ENCODE measurements around the gene RIPPLY1.

DNA sequence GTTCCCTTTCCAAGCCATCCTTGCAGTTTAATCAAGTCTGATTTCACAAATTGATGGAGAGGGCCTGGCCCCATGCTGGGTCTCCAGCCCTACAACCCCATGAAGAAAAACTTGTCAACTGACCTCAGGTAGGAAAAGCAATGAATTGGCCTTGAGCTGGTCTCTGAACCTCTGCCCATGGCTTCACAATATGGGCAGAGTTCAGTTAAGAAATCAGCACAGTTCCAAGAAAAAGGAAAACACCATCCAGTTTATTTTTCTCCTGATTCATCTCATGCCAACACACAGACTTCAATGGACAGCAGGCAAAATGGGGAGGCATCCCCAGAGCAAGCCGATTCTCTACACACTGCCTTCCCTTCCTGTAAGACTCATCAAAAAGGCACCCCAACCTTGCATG lies 3.3 kb downstream of the RIPPLY1 start:
- TF ChIP-seq, protein P1, sequence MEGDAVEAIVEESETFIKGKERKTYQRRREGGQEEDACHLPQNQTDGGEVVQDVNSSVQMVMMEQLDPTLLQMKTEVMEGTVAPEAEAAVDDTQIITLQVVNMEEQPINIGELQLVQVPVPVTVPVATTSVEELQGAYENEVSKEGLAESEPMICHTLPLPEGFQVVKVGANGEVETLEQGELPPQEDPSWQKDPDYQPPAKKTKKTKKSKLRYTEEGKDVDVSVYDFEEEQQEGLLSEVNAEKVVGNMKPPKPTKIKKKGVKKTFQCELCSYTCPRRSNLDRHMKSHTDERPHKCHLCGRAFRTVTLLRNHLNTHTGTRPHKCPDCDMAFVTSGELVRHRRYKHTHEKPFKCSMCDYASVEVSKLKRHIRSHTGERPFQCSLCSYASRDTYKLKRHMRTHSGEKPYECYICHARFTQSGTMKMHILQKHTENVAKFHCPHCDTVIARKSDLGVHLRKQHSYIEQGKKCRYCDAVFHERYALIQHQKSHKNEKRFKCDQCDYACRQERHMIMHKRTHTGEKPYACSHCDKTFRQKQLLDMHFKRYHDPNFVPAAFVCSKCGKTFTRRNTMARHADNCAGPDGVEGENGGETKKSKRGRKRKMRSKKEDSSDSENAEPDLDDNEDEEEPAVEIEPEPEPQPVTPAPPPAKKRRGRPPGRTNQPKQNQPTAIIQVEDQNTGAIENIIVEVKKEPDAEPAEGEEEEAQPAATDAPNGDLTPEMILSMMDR (conservative IDR thresholded peaks at IDR 0.05; ENCODE audit: low read depth, low read length): no peak
- no peak for TF ChIP-seq EZH2 (IDR thresholded peaks at IDR 0.05; ENCODE audit: borderline replicate concordance, low read depth, low read length, poor library complexity, severe bottlenecking)

All from A673 (cell line).